ENCODE measurements around the gene MATK. TPM values are rescaled to one million over a fixed set of nuclear protein-coding genes. Genes with fewer than 3 reads are reported as not detected.
"Not testable (repeated sequence)": the region's sequence is repeated elsewhere in the genome, so short reads cannot be mapped to it uniquely, and the experiment has no call there.

MATK gene
- total and polyA plus RNA-seq, 5 donors from 2014 or later, result 1.4 to 4.7 (median 1.9) TPM

DNA sequence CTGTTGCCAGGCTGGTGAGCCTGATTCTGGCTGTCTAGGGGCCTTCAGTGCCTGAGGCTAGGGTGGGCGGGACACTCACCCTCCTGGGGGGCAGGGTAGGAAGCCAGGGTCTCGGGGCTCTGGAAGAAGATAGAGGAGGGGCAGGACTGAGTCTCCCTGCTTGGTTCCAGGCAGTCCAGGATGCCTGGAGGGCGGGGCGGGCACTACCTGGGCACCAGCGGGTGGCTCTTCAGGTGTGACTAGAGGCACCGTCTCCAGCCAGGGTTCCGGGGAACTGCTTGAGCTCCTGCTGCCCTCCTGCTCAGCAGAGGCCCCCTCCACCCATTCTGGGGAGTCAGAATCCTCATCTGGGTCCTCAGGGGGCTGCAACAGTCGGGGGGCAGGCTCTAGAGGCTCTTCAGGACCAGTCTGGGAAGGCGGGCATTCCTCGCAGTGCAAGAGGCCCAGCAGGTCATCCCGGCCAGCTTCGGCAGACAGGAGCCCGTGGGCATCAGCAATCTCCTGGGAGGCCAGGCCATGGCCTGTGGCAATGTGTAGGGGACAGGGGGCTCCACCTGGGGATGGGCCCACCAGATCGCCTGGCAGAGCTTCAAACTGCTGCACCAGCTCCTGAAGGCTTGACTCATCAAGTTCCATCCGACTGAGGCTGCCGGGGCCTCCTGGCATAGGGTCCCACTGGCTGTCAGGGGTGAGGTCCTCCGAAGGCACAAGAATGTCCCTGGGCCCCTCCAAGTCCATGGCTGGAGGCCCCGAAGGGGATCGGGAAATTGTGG, 26.5 kb downstream of the MATK start:
- ATAC-seq (ENCODE audit: low read depth in 2 of 2), result no peak
- no peak overlapping the region for H3K4me3 ChIP-seq (ENCODE audit: low read depth, low read length)
- Mint-ChIP-seq H3K4me3 (peak overlapping the region; percentile 94 to 98 (median 98)), H3K27me3 (peaks cover 7% of the 10 kb centered on the region), H3K4me1 (peaks cover 5 to 81% (median 35%) of the 10 kb centered on the region in 4 donors), H3K27ac (no peak overlapping the region), H3K36me3 (peaks cover 14% of the 10 kb centered on the region), H3K9me3 (peaks cover 0 to 2% (median 0%) of the 10 kb centered on the region in 7 donors)
- peak overlapping the region; percentile 100 for H3K27ac ChIP-seq (ENCODE audit: insufficient read depth, low read length, poor library complexity, severe bottlenecking)
- no peak for DNase-seq
- H3K9me3 ChIP-seq (ENCODE audit: control insufficient read depth in 2 of 2, low read length in 2 of 2), result no peaks in the 10 kb centered on the region
- H3K36me3 ChIP-seq (ENCODE audit: control insufficient read depth, insufficient read depth, low read length), result peaks cover 12% of the 10 kb centered on the region
- H3K4me1 ChIP-seq (ENCODE audit: control insufficient read depth, insufficient read depth, low read length, poor library complexity, severe bottlenecking), result peaks cover 34% of the 10 kb centered on the region
- H3K27me3 ChIP-seq (ENCODE audit: control insufficient read depth, insufficient read depth, low read length), result no peaks in the 10 kb centered on the region

DNA sequence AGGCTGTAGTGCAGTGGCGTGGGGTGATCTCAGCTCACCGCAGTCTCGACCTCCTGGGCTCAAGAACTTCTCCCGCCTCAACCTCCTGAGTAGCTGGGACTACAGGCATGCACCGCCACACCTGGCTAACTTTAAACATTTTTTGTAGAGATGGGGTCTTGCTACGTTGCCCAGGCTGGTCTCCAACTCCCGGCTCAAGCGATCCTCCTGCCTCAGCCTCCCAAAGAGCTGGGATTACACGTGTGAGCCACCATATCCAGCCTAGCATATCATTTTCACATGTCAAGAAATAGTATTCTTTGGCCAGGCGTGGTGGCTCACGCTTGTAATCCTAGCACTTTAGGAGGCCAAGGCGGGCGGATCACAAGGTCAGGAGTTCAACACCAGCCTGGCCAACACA, 27.9 kb downstream of the MATK start:
- not testable (repeated sequence) for H3K27me3 ChIP-seq (ENCODE audit: control insufficient read depth, insufficient read depth, low read length); H3K4me3 ChIP-seq (ENCODE audit: low read depth, low read length); H3K27ac ChIP-seq (ENCODE audit: insufficient read depth, low read length, poor library complexity, severe bottlenecking); ATAC-seq (ENCODE audit: low read depth in 2 of 2); H3K27me3 Mint-ChIP-seq; DNase-seq; H3K9me3 ChIP-seq (ENCODE audit: control insufficient read depth in 2 of 2, low read length in 2 of 2); H3K9me3 Mint-ChIP-seq
- Histone ChIP-seq H3K36me3 (ENCODE audit: control insufficient read depth, insufficient read depth, low read length) (peaks cover 17% of the 10 kb centered on the region), H3K4me1 (ENCODE audit: control insufficient read depth, insufficient read depth, low read length, poor library complexity, severe bottlenecking) (peaks cover 31% of the 10 kb centered on the region)
- Mint-ChIP-seq H3K36me3 (peaks cover 14% of the 10 kb centered on the region), H3K27ac (peak overlapping the region in 1 of 3 donors; percentile 56), H3K4me1 (peaks cover 5 to 82% (median 39%) of the 10 kb centered on the region in 4 donors), H3K4me3 (peak overlapping the region in 3 of 4 donors; percentile 10 to 55 (median 53))

DNA sequence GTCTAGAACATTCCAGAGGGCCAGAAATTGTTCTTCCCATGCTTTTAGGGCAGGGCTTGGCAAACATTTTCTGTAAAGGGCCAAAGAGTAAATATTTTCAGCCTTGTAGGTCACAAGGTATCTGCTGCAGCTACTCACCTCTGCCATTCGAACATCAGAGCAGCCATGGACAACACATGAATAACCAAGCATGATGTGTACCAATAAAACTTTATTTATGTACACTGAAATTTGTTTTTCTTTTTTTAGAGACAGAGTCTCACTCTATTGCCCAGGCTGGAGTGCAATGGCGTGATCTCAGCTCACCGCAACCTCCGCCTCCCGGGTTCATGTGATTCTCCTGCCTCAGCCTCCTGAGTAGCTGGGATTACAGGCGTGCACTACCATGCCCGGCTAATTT, 28.5 kb downstream of the MATK start:
- not testable (repeated sequence) for ATAC-seq (ENCODE audit: low read depth in 2 of 2); H3K27ac Mint-ChIP-seq; H3K27ac ChIP-seq (ENCODE audit: insufficient read depth, low read length, poor library complexity, severe bottlenecking); DNase-seq; H3K9me3 ChIP-seq (ENCODE audit: control insufficient read depth in 2 of 2, low read length in 2 of 2); H3K36me3 Mint-ChIP-seq; H3K27me3 ChIP-seq (ENCODE audit: control insufficient read depth, insufficient read depth, low read length); H3K27me3 Mint-ChIP-seq; H3K4me3 ChIP-seq (ENCODE audit: low read depth, low read length); H3K9me3 Mint-ChIP-seq
- Mint-ChIP-seq H3K4me1 (peaks cover 5 to 76% (median 36%) of the 10 kb centered on the region in 4 donors), H3K4me3 (peak overlapping the region; percentile 21 to 53 (median 40))
- H3K4me1 ChIP-seq (ENCODE audit: control insufficient read depth, insufficient read depth, low read length, poor library complexity, severe bottlenecking), result peaks cover 27% of the 10 kb centered on the region
- H3K36me3 ChIP-seq (ENCODE audit: control insufficient read depth, insufficient read depth, low read length), result peaks cover 19% of the 10 kb centered on the region

DNA sequence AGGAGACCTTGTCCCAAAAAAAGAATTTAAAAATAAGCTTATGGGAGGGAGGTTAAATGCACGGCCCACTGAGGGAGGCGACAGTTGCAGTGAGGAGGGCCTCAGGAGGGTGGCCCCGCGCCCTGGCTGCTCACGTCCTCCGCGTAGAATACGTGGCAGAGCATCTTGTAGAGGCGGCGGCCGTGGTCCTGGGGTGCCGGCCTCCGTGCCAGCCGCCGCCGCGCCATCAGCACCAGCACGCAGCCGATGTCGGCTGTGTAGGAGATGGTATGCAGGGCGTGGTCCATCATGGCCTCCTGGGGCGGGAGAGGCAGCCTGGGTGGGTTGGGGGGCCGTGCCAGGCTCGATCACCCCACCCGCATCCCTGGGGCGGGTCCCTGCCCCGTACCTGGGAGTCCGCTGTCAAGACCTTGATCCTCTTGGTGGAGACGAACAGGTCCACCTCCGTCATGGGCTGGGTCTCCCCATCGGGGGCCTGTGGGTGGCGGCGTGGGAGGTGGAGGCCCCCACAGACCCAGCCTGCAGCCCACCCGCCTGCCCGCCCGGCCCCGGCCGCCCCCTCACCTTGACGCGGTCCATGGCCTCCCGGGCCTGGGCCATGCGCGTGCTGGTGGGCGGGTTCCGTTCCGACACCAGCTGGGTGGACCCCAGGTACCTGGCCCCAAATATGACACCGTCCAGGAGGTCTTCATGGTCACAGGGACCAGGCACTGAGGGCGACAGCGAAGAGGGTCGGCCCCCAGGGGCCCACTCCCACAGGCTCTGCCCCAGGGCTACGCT, 32.4 kb downstream of the MATK start:
- DNase-seq, result no peak
- no peak overlapping the region for H3K27ac ChIP-seq (ENCODE audit: insufficient read depth, low read length, poor library complexity, severe bottlenecking)
- Mint-ChIP-seq H3K36me3 (peaks cover 27% of the 10 kb centered on the region), H3K27me3 (no peaks in the 10 kb centered on the region), H3K4me1 (peaks cover 0 to 40% (median 22%) of the 10 kb centered on the region in 4 donors), H3K4me3 (peak overlapping the region in 1 of 4 donors; percentile 75), H3K9me3 (no peaks in the 10 kb centered on the region), H3K27ac (no peak overlapping the region)
- H3K27me3 ChIP-seq (ENCODE audit: control insufficient read depth, insufficient read depth, low read length), result no peaks in the 10 kb centered on the region
- no peak overlapping the region for H3K4me3 ChIP-seq (ENCODE audit: low read depth, low read length)
- H3K9me3 ChIP-seq (ENCODE audit: control insufficient read depth in 2 of 2, low read length in 2 of 2), result no peaks in the 10 kb centered on the region
- peaks cover 47% of the 10 kb centered on the region for H3K36me3 ChIP-seq (ENCODE audit: control insufficient read depth, insufficient read depth, low read length)
- no peak for ATAC-seq (ENCODE audit: low read depth in 2 of 2)
- H3K4me1 ChIP-seq (ENCODE audit: control insufficient read depth, insufficient read depth, low read length, poor library complexity, severe bottlenecking), result peaks cover 4% of the 10 kb centered on the region

DNA sequence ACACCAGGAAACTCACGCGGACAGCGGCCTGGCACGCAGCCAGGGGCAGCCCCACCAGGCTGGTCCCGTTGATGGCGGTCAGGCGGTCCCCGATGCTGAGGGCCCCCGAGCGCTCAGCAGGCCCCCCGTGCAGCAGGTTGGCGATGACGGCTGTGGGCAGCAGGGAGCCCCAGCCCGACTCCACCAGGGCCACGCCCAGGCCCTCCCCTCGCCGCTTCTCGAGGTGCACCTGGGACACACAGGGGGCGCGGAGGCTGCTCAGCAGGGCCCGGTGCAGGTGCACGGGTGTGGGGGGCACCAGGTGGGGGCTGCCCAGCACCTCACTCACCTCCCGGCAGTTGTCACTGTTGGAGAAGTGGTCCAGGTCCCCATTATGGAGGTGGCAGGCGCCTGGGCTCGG, 33.7 kb downstream of the MATK start:
- no peak overlapping the region for H3K4me3 Mint-ChIP-seq
- Histone ChIP-seq H3K4me1 (ENCODE audit: control insufficient read depth, insufficient read depth, low read length, poor library complexity, severe bottlenecking) (peaks cover 4% of the 10 kb centered on the region), H3K4me3 (ENCODE audit: low read depth, low read length) (no peak overlapping the region), H3K27ac (ENCODE audit: insufficient read depth, low read length, poor library complexity, severe bottlenecking) (no peak overlapping the region), H3K9me3 (ENCODE audit: control insufficient read depth in 2 of 2, low read length in 2 of 2) (no peaks in the 10 kb centered on the region), H3K36me3 (ENCODE audit: control insufficient read depth, insufficient read depth, low read length) (peaks cover 39% of the 10 kb centered on the region), H3K27me3 (ENCODE audit: control insufficient read depth, insufficient read depth, low read length) (no peaks in the 10 kb centered on the region)
- H3K4me1 Mint-ChIP-seq, result peaks cover 0 to 31% (median 19%) of the 10 kb centered on the region in 4 donors
- H3K27ac Mint-ChIP-seq, result no peak overlapping the region
- no peaks in the 10 kb centered on the region for H3K9me3 Mint-ChIP-seq
- H3K27me3 Mint-ChIP-seq, result no peaks in the 10 kb centered on the region
- ATAC-seq (ENCODE audit: low read depth in 2 of 2), result no peak
- no peak for DNase-seq
- H3K36me3 Mint-ChIP-seq, result peaks cover 27% of the 10 kb centered on the region

DNA sequence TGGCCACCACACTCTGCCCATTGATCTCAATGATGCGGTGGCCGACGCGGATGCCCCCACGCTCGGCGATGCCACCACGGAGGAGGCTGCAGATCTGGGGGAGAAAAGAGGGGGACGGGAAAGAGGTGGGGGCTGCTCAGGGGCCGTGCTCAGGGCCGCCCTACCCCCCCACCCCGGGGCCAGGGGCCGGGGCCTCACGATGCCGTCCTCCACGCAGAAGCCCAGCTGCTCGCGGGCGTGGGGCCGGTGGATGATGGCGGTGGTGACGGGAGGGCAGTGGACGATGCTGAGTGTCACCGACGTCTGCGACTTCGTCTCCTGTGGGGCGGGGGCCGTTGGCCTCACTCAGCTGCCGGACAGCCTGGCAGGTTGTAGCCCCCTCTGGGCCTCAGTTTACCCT, 34.9 kb downstream of the MATK start:
- H3K27me3 ChIP-seq (ENCODE audit: control insufficient read depth, insufficient read depth, low read length), result no peaks in the 10 kb centered on the region
- H3K4me1 ChIP-seq (ENCODE audit: control insufficient read depth, insufficient read depth, low read length, poor library complexity, severe bottlenecking), result no peaks in the 10 kb centered on the region
- H3K27ac ChIP-seq (ENCODE audit: insufficient read depth, low read length, poor library complexity, severe bottlenecking), result no peak overlapping the region
- H3K9me3 ChIP-seq (ENCODE audit: control insufficient read depth in 2 of 2, low read length in 2 of 2), result no peaks in the 10 kb centered on the region
- Mint-ChIP-seq H3K4me1 (peaks cover 0 to 25% (median 12%) of the 10 kb centered on the region in 4 donors), H3K27me3 (no peaks in the 10 kb centered on the region), H3K27ac (no peak overlapping the region), H3K36me3 (peaks cover 27% of the 10 kb centered on the region), H3K9me3 (no peaks in the 10 kb centered on the region), H3K4me3 (no peak overlapping the region)
- H3K4me3 ChIP-seq (ENCODE audit: low read depth, low read length), result no peak overlapping the region
- DNase-seq (no peak), ATAC-seq (ENCODE audit: low read depth in 2 of 2) (no peak)
- peaks cover 34% of the 10 kb centered on the region for H3K36me3 ChIP-seq (ENCODE audit: control insufficient read depth, insufficient read depth, low read length)

DNA sequence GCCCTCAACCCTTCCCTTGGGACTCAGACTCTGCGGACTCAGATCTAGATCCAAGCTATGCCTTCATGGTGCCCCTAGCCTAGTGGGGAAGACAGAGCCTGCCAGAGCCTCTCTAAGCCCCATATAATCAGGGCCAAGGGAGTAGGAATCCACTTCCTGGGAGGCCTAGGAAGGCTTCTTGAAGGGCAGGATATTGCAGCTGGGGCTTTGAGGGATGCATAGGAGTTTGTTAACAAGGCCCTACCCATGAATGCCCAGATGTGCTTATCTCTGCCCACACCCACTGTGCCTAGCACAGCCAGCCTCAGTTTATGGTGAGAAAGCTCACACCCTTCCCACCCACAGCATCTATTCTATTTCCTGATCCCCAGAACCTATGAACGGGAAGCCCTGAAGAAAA, 36.0 kb downstream of the MATK start:
- Histone ChIP-seq H3K27ac (ENCODE audit: insufficient read depth, low read length, poor library complexity, severe bottlenecking) (no peak overlapping the region), H3K4me1 (ENCODE audit: control insufficient read depth, insufficient read depth, low read length, poor library complexity, severe bottlenecking) (no peaks in the 10 kb centered on the region), H3K4me3 (ENCODE audit: low read depth, low read length) (no peak overlapping the region), H3K9me3 (ENCODE audit: control insufficient read depth in 2 of 2, low read length in 2 of 2) (no peaks in the 10 kb centered on the region), H3K36me3 (ENCODE audit: control insufficient read depth, insufficient read depth, low read length) (peaks cover 34% of the 10 kb centered on the region), H3K27me3 (ENCODE audit: control insufficient read depth, insufficient read depth, low read length) (no peaks in the 10 kb centered on the region)
- Mint-ChIP-seq H3K36me3 (peaks cover 22% of the 10 kb centered on the region), H3K9me3 (no peaks in the 10 kb centered on the region), H3K4me3 (no peak overlapping the region), H3K27me3 (no peaks in the 10 kb centered on the region), H3K27ac (no peak overlapping the region), H3K4me1 (peaks cover 0 to 18% (median 7%) of the 10 kb centered on the region in 4 donors)
- ATAC-seq (ENCODE audit: low read depth in 2 of 2) (no peak), DNase-seq (no peak)
